ENCODE measurements around the gene SLC49A4. TPM values are rescaled to one million over a fixed set of nuclear protein-coding genes. Genes with fewer than 3 reads are reported as not detected.

SLC49A4 gene
- total RNA-seq, 1 experiment from 2014 or later: 38.0 TPM

GRCh38 chr3:122858373-122858772 lies 63.5 kb downstream of the SLC49A4 start:
- DNase-seq (ENCODE audit: low read depth): peak; percentile 25

GRCh38 chr3:122859021-122859805 lies 64.3 kb downstream of the SLC49A4 start:
- no peak for DNase-seq (ENCODE audit: low read depth)

GRCh38 chr3:122862381-122862780 lies 67.5 kb downstream of the SLC49A4 start:
- no peak for DNase-seq (ENCODE audit: low read depth)

GRCh38 chr3:122864498-122864897 lies 69.6 kb downstream of the SLC49A4 start:
- DNase-seq (ENCODE audit: low read depth): no peak

- no peak for DNase-seq (ENCODE audit: low read depth)
Observed at GRCh38 chr3:122868322-122868721, 73.5 kb downstream of the SLC49A4 start.

- DNase-seq (ENCODE audit: low read depth): no peak
Observed at GRCh38 chr3:122873741-122874515, 79.1 kb downstream of the SLC49A4 start.

- DNase-seq (ENCODE audit: low read depth): no peak
Observed at GRCh38 chr3:122875547-122876127, 80.8 kb downstream of the SLC49A4 start.

- no peak for DNase-seq (ENCODE audit: low read depth)
Observed at GRCh38 chr3:122880173-122880572, 85.3 kb downstream of the SLC49A4 start.

- no peak for DNase-seq (ENCODE audit: low read depth)
Observed at GRCh38 chr3:122880624-122881023, 85.8 kb downstream of the SLC49A4 start.

GRCh38 chr3:122882361-122882947 lies 87.6 kb downstream of the SLC49A4 start:
- DNase-seq (ENCODE audit: low read depth): no peak

- no peak for DNase-seq (ENCODE audit: low read depth)
Observed at GRCh38 chr3:122886251-122886650, 91.4 kb downstream of the SLC49A4 start.

- DNase-seq (ENCODE audit: low read depth): no peak
Observed at GRCh38 chr3:122886946-122887345, 92.1 kb downstream of the SLC49A4 start.

- peak; percentile 10 for DNase-seq (ENCODE audit: low read depth)
Observed at GRCh38 chr3:122890077-122890719, 95.3 kb downstream of the SLC49A4 start.

- no peak for DNase-seq (ENCODE audit: low read depth)
Observed at GRCh38 chr3:122890720-122891220, 95.9 kb downstream of the SLC49A4 start.

- no peak for DNase-seq (ENCODE audit: low read depth)
Observed at GRCh38 chr3:122892118-122892960, 97.5 kb downstream of the SLC49A4 start.

GRCh38 chr3:122893282-122893681 lies 98.4 kb downstream of the SLC49A4 start:
- peak; percentile 59 for DNase-seq (ENCODE audit: low read depth)

- DNase-seq (ENCODE audit: low read depth): peak; percentile 85
Observed at GRCh38 chr3:122893754-122894668, 99.1 kb downstream of the SLC49A4 start.

GRCh38 chr3:122898298-122898697 lies 103.4 kb downstream of the SLC49A4 start:
- DNase-seq (ENCODE audit: low read depth): no peak

GRCh38 chr3:122902326-122902725 lies 107.5 kb downstream of the SLC49A4 start:
- DNase-seq (ENCODE audit: low read depth): peak; percentile 68

Measured in M059J (cell line).